Activated CD4-positive, alpha-beta memory T cell treated with anti-CD3 and anti-CD28 coated beads, Interleukin-2, amount 10 ng/mL, durations not matched to agents 7 days and 5 days (primary cell): ENCODE results near the gene CALR3. TPM values are rescaled to one million over a fixed set of nuclear protein-coding genes. Genes with fewer than 3 reads are reported as not detected.
A peak's percentile ranks its signal among the peaks of the same experiment; 100 is the strongest.

Source experiments
- CTCF ChIA-PET: fragments of 350-600 bp; sonication (Branson Sonifier 250); formaldehyde crosslinking; loops from one replicate; lab custom pipeline; 2021; ENCODE audit warnings: antibody characterized with exemption, inconsistent platforms; lab: Charles Lee
- POLR2A ChIA-PET: fragments of 350-600 bp; sonication (Branson Sonifier 250); formaldehyde crosslinking; loops from one replicate; lab custom pipeline; 2021; ENCODE audit warnings: antibody characterized with exemption; lab: Charles Lee
- DNase-seq: peaks from one replicate; pipeline ENCODE4 v3.0.0-alpha.2; 2020
- H3K27ac Mint-ChIP-seq: one replicate; pipeline ENCODE4 v1.8.0; 2021; ENCODE audit warnings: mild to moderate bottlenecking, mixed read lengths
- H3K27me3 Mint-ChIP-seq: one replicate; pipeline ENCODE4 v1.8.0; 2021; ENCODE audit warnings: mixed read lengths
- H3K36me3 Mint-ChIP-seq: one replicate; pipeline ENCODE4 v1.8.0; 2021; ENCODE audit warnings: low read depth, mixed read lengths
- H3K4me1 Mint-ChIP-seq: one replicate; pipeline ENCODE4 v1.8.0; 2021; ENCODE audit warnings: mixed read lengths
- H3K4me3 Mint-ChIP-seq: one replicate; pipeline ENCODE4 v1.8.0; 2021; ENCODE audit warnings: mild to moderate bottlenecking, mixed read lengths
- H3K9me3 Mint-ChIP-seq: one replicate; pipeline ENCODE4 v1.8.0; 2021; ENCODE audit warnings: mixed read lengths
- total RNA-seq, 2 experiments: library from RNA; stranded (reverse); gene quantifications; one replicate each; pipeline ENCODE4 v1.2.3, GENCODE V29; 2021

CALR3 gene
- total RNA-seq, 2 experiments from 2014 or later = not detected

DNA sequence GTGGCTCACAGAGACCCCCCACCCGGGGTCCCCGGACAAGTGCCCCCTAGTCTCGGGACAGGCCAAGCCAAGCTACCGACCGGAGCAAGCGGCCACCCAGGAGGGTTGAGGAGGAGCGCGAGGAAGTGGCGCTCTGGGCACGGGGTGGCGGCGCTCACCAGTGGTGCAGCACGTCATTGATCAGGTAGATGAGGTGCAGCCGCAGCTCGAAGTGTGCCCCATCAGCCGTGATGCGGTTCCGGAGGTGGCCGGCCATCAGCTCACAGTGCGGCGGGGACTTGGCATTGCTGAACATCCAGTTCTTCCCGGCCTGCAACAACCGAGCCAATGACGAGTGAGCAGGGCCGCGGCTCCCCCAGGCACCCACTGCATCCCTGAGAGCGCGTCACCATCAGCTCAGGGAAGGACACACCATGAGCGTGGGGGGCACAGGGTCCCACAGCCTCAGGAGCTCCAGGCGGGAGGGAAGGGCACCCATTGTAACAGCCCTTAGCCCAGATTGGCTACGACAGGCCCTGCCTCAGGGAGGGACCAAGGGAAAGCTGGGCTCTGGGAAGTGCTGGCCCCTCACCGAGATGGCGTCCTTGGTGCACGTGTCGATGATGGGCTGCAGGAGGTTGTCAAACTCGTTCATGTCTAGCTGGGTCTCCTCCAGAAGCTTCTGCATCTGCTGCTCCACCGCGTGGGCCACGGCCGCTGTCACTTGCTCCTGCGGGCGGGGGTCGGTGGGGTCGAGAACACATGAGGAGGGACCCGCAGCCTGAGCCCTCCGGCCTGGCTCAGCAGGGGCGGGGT is 36.7 kb upstream of the CALR3 start:
- H3K4me1 Mint-ChIP-seq = peaks cover 3% of the 10 kb centered on the region
- H3K27ac Mint-ChIP-seq = no peak overlapping the region
- H3K4me3 Mint-ChIP-seq = no peak overlapping the region
- H3K27me3 Mint-ChIP-seq = no peaks in the 10 kb centered on the region
- POLR2A ChIA-PET = no interaction called here
- no peak for DNase-seq
- CTCF ChIA-PET = no interaction called here
- peaks cover 58% of the 10 kb centered on the region for H3K36me3 Mint-ChIP-seq
- H3K9me3 Mint-ChIP-seq = no peaks in the 10 kb centered on the region

- no peak overlapping the region for H3K4me3 Mint-ChIP-seq
These were observed 35.4 kb upstream of the CALR3 start for GRCh38 chr19:16531380-16531669.

GRCh38 chr19:16530540-16531379 is 34.8 kb upstream of the CALR3 start:
- DNase-seq = no peak
- CTCF ChIA-PET = no interaction called here
- Mint-ChIP-seq H3K4me1 (no peaks in the 10 kb centered on the region), H3K9me3 (no peaks in the 10 kb centered on the region), H3K27ac (no peak overlapping the region), H3K27me3 (no peaks in the 10 kb centered on the region), H3K4me3 (no peak overlapping the region), H3K36me3 (peaks cover 59% of the 10 kb centered on the region)
- POLR2A ChIA-PET = no interaction called here

More at GRCh38 chr19:16531380-16531669, 35.4 kb upstream of the CALR3 start:
- Mint-ChIP-seq H3K27ac (no peak overlapping the region), H3K9me3 (no peaks in the 10 kb centered on the region), H3K4me1 (no peaks in the 10 kb centered on the region), H3K36me3 (peaks cover 58% of the 10 kb centered on the region), H3K27me3 (no peaks in the 10 kb centered on the region)
- ChIA-PET CTCF (no interaction called here), POLR2A (no interaction called here)
- DNase-seq = no peak

DNA sequence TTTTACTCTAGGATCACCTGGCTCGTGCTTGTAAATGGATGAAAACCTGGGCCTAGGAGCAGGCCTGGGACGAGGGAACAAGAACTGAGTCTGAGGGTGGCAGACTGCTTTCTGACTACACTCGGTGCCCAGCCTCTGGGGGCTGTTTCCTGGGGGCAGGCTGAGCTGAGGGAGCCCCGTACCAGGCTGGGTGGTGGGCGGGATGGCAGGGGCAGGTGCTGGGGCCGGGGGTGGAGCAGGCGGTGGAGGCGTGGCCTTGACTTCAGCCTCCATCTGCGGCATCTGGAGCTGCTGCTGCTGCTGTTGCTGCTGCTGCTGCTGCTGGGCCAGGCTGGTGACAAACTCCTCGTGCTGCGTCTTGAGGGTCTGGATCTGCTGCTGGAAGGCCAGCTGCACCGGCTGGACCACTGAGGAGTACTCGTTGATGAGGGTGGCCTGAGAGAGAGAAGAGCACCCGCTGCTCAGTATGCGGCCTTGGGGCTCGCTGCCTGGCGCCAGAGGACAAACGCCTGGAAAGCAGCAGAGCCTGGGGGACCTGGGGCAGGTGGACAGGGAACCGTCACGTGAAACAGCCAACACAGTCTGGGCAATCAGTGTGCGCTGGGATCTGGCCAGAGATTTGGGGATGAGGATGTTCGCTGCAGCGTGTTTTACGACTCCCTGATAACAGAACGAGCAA is 33.6 kb upstream of the CALR3 start:
- Mint-ChIP-seq H3K36me3 (peaks cover 55% of the 10 kb centered on the region), H3K27ac (no peak overlapping the region), H3K4me1 (no peaks in the 10 kb centered on the region), H3K27me3 (no peaks in the 10 kb centered on the region), H3K4me3 (no peak overlapping the region), H3K9me3 (no peaks in the 10 kb centered on the region)
- POLR2A ChIA-PET = no interaction called here
- DNase-seq = no peak
- CTCF ChIA-PET = interaction anchor here (1.8 kb wide), 1 partner anchor 13 kb away, joined by 6 read pairs; no protein-coding TSS in a partner anchor

GRCh38 chr19:16527971-16528521 is 32.1 kb upstream of the CALR3 start:
- Mint-ChIP-seq H3K4me3 (no peak overlapping the region), H3K36me3 (peaks cover 60% of the 10 kb centered on the region), H3K27ac (no peak overlapping the region), H3K27me3 (no peaks in the 10 kb centered on the region), H3K9me3 (no peaks in the 10 kb centered on the region), H3K4me1 (no peaks in the 10 kb centered on the region)
- ChIA-PET POLR2A (interaction anchor here (0.5 to 1.1 kb wide), 3 partner anchors 22 to 98 kb away, joined by 3 to 4 read pairs (median 3); no protein-coding TSS in a partner anchor), CTCF (interaction anchor here (1.2 to 1.9 kb wide), 4 partner anchors 13 to 34 kb away, joined by 3 to 6 read pairs (median 4); no protein-coding TSS in a partner anchor)
- peak; percentile 62 for DNase-seq

GRCh38 chr19:16527334-16527935 is 31.5 kb upstream of the CALR3 start:
- H3K27me3 Mint-ChIP-seq = no peaks in the 10 kb centered on the region
- H3K4me3 Mint-ChIP-seq = no peak overlapping the region
- ChIA-PET CTCF (interaction anchor here (0.6 to 1.9 kb wide), 5 partner anchors 12 to 181 kb away, joined by 3 to 6 read pairs (median 4); no protein-coding TSS in a partner anchor), POLR2A (interaction anchor here (0.5 to 1.1 kb wide), 4 partner anchors 12 to 99 kb away, joined by 3 to 4 read pairs (median 4); no protein-coding TSS in a partner anchor)
- peaks cover 63% of the 10 kb centered on the region for H3K36me3 Mint-ChIP-seq
- no peaks in the 10 kb centered on the region for H3K9me3 Mint-ChIP-seq
- no peak for DNase-seq
- no peak overlapping the region for H3K27ac Mint-ChIP-seq
- H3K4me1 Mint-ChIP-seq = no peaks in the 10 kb centered on the region

- POLR2A ChIA-PET = interaction anchor here (1.4 kb wide), 1 partner anchor 9 kb away, joined by 5 read pairs; no protein-coding TSS in a partner anchor
- Mint-ChIP-seq H3K27me3 (no peaks in the 10 kb centered on the region), H3K9me3 (no peaks in the 10 kb centered on the region), H3K4me1 (no peaks in the 10 kb centered on the region), H3K4me3 (no peak overlapping the region), H3K36me3 (peaks cover 59% of the 10 kb centered on the region), H3K27ac (no peak overlapping the region)
- CTCF ChIA-PET = interaction anchor here (0.6 to 1.9 kb wide), 3 partner anchors 10 to 84 kb away, joined by 3 to 4 read pairs (median 4); no protein-coding TSS in a partner anchor
- DNase-seq = no peak
These were observed 29.9 kb upstream of the CALR3 start for GRCh38 chr19:16525751-16526481.

GRCh38 chr19:16524991-16525734 is 29.2 kb upstream of the CALR3 start:
- POLR2A ChIA-PET = interaction anchor here (0.6 to 1.2 kb wide), 2 partner anchors 18 to 29 kb away, joined by 3 read pairs; partner anchors contain the start of genes C19orf44 and CALR3
- H3K4me3 Mint-ChIP-seq = no peak overlapping the region
- no peaks in the 10 kb centered on the region for H3K4me1 Mint-ChIP-seq
- DNase-seq = no peak
- no peaks in the 10 kb centered on the region for H3K27me3 Mint-ChIP-seq
- no peaks in the 10 kb centered on the region for H3K9me3 Mint-ChIP-seq
- H3K36me3 Mint-ChIP-seq = peaks cover 62% of the 10 kb centered on the region
- H3K27ac Mint-ChIP-seq = no peak overlapping the region
- CTCF ChIA-PET = no interaction called here

DNA sequence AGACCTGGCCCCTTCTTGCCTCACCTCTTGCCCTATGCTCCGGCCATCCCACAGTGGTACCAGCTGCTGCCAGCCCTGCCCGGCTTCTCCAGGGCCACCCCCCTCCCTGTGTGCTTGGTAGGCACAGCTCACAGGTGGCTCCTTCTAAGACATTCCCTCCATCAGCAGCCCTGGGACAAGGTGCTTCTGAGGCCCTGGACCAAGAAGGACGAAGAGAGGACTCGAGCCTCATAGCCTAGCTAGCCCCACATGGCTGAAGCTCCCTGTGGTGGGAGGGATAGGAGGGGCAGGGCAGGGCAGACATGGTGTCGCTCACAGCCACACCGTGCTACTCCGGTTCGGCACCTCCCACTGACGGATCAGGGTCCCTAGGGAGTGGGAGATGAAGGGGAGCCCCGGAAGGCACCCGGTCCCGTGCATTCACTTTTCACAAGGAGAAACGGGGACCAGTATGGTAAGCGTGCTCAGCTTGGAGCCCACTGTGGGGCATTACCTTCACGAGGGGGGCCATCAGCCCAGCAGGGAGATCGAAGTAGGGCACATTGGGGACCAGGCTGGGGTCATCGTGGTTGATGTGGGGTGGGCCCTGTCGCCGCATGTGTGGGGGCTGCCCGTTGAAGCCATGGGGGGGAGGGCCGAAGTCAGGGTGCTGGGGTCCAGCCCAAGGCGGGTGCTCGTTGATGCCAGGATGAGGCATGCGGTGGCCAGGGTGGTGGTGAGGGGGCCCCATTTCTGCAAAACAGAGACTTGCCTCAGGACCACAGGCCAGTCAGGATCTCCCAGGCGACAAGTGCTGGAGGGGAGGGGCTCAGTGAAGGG is 26.8 kb upstream of the CALR3 start:
- H3K27ac Mint-ChIP-seq = no peak overlapping the region
- no peaks in the 10 kb centered on the region for H3K4me1 Mint-ChIP-seq
- H3K27me3 Mint-ChIP-seq = no peaks in the 10 kb centered on the region
- no peak overlapping the region for H3K4me3 Mint-ChIP-seq
- no peaks in the 10 kb centered on the region for H3K9me3 Mint-ChIP-seq
- peaks cover 70% of the 10 kb centered on the region for H3K36me3 Mint-ChIP-seq
- no peak for DNase-seq
- CTCF ChIA-PET = no interaction called here
- POLR2A ChIA-PET = interaction anchor here (1.3 kb wide), 1 partner anchor 19 kb away, joined by 4 read pairs; no protein-coding TSS in a partner anchor

GRCh38 chr19:16521715-16522289 is 25.8 kb upstream of the CALR3 start:
- ChIA-PET CTCF (no interaction called here), POLR2A (interaction anchor here (1.3 kb wide), 1 partner anchor 20 kb away, joined by 4 read pairs; no protein-coding TSS in a partner anchor)
- no peak overlapping the region for H3K4me3 Mint-ChIP-seq
- no peak for DNase-seq
- H3K9me3 Mint-ChIP-seq = no peaks in the 10 kb centered on the region
- no peaks in the 10 kb centered on the region for H3K4me1 Mint-ChIP-seq
- H3K27me3 Mint-ChIP-seq = no peaks in the 10 kb centered on the region
- no peak overlapping the region for H3K27ac Mint-ChIP-seq
- H3K36me3 Mint-ChIP-seq = peaks cover 69% of the 10 kb centered on the region
